Measurements from ENCODE around the gene RGS10.

GRCh38 chr10:119535837-119536507 is 6.5 kb downstream of the RGS10 start:
- TF ChIP-seq ZNF331 (CRISPR knock-in tag; IDR thresholded peaks at IDR 0.05; ENCODE audit: low read depth) = no peak
- TF ChIP-seq CTCF (conservative IDR thresholded peaks at IDR 0.05; ENCODE audit: low read depth in 2 of 2) = no peak
- no peak for TF ChIP-seq EZH2phosphoT487 (IDR thresholded peaks at IDR 0.05; ENCODE audit: unreplicated experiment)
- no peak for TF ChIP-seq NANOG (IDR thresholded peaks at IDR 0.05; ENCODE audit: borderline replicate concordance)
- no peak for TF ChIP-seq POLR2AphosphoS5 (IDR thresholded peaks at IDR 0.05; ENCODE audit: low read depth)
- TF ChIP-seq, protein P1, sequence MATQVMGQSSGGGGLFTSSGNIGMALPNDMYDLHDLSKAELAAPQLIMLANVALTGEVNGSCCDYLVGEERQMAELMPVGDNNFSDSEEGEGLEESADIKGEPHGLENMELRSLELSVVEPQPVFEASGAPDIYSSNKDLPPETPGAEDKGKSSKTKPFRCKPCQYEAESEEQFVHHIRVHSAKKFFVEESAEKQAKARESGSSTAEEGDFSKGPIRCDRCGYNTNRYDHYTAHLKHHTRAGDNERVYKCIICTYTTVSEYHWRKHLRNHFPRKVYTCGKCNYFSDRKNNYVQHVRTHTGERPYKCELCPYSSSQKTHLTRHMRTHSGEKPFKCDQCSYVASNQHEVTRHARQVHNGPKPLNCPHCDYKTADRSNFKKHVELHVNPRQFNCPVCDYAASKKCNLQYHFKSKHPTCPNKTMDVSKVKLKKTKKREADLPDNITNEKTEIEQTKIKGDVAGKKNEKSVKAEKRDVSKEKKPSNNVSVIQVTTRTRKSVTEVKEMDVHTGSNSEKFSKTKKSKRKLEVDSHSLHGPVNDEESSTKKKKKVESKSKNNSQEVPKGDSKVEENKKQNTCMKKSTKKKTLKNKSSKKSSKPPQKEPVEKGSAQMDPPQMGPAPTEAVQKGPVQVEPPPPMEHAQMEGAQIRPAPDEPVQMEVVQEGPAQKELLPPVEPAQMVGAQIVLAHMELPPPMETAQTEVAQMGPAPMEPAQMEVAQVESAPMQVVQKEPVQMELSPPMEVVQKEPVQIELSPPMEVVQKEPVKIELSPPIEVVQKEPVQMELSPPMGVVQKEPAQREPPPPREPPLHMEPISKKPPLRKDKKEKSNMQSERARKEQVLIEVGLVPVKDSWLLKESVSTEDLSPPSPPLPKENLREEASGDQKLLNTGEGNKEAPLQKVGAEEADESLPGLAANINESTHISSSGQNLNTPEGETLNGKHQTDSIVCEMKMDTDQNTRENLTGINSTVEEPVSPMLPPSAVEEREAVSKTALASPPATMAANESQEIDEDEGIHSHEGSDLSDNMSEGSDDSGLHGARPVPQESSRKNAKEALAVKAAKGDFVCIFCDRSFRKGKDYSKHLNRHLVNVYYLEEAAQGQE (IDR thresholded peaks at IDR 0.05; ENCODE audit: unreplicated experiment) = no peak
- TF ChIP-seq JUNB (IDR thresholded peaks at IDR 0.05; ENCODE audit: unreplicated experiment) = no peak
- no peak for TF ChIP-seq EZH2 (IDR thresholded peaks at IDR 0.05; ENCODE audit: low read depth, unreplicated experiment)
- no peak for TF ChIP-seq CREB1 (CRISPR knock-in tag; IDR thresholded peaks at IDR 0.05; ENCODE audit: low read depth)
- no peak for TF ChIP-seq ZNF114 (CRISPR knock-in tag; IDR thresholded peaks at IDR 0.05)
